ENCODE measurements around the gene GRAMD1A. TPM values are rescaled to one million over a fixed set of nuclear protein-coding genes. Genes with fewer than 3 reads are reported as not detected.
A peak's percentile ranks its signal among the peaks of the same experiment; 100 is the strongest.

The GRAMD1A gene
- total RNA-seq, 3 donors from 2014 or later (not counting 1 experiment from before 2014, with no cell fraction given) = 57.6 to 80.3 (median 66.6) TPM

GRCh38 chr19:35023428-35023827, 23.3 kb downstream of the GRAMD1A start:
- 88% methylated on average over 19 of the region's 19 CpGs for WGBS (ENCODE audit: insufficient coverage)
- Histone ChIP-seq H3K9me3 (ENCODE audit: control insufficient read depth, insufficient read depth, low read length) (no peaks in the 10 kb centered on the region), H3K36me3 (ENCODE audit: control insufficient read depth, insufficient read depth, low read length) (peaks cover 66% of the 10 kb centered on the region), H3K27ac (ENCODE audit: low read length) (no peak overlapping the region), H3K4me1 (ENCODE audit: control insufficient read depth, insufficient read depth, low read length) (no peaks in the 10 kb centered on the region), H3K27me3 (ENCODE audit: control insufficient read depth, insufficient read depth, low read length) (no peaks in the 10 kb centered on the region), H3K4me3 (ENCODE audit: low read length) (no peak overlapping the region)
- H3K9me3 Mint-ChIP-seq = no peaks in the 10 kb centered on the region
- H3K4me1 Mint-ChIP-seq = peaks cover 10 to 25% of the 10 kb centered on the region in 2 donors
- no peak overlapping the region for H3K4me3 Mint-ChIP-seq
- no peak for TF ChIP-seq CTCF (IDR thresholded peaks at IDR 0.05)
- no peaks in the 10 kb centered on the region for H3K27me3 Mint-ChIP-seq (ENCODE audit: low read depth in 2 of 2)
- no peak for DNase-seq
- peaks cover 6% of the 10 kb centered on the region for H3K36me3 Mint-ChIP-seq
- H3K27ac Mint-ChIP-seq = no peak overlapping the region
- intact Hi-C loops (cut with micrococcal nuclease) = no loop called here
- ATAC-seq = no peak

- intact Hi-C loops (cut with micrococcal nuclease) = no loop called here
- H3K27ac Mint-ChIP-seq = peak overlapping the region in 1 of 2 donors; percentile 35
- H3K4me1 Mint-ChIP-seq = peaks cover 11 to 23% of the 10 kb centered on the region in 2 donors
- DNase-seq (no peak), ATAC-seq (no peak)
- Histone ChIP-seq H3K27ac (ENCODE audit: low read length) (no peak overlapping the region), H3K36me3 (ENCODE audit: control insufficient read depth, insufficient read depth, low read length) (peaks cover 60% of the 10 kb centered on the region), H3K9me3 (ENCODE audit: control insufficient read depth, insufficient read depth, low read length) (no peaks in the 10 kb centered on the region), H3K27me3 (ENCODE audit: control insufficient read depth, insufficient read depth, low read length) (no peaks in the 10 kb centered on the region), H3K4me3 (ENCODE audit: low read length) (no peak overlapping the region), H3K4me1 (ENCODE audit: control insufficient read depth, insufficient read depth, low read length) (no peaks in the 10 kb centered on the region)
- no peaks in the 10 kb centered on the region for H3K9me3 Mint-ChIP-seq
- no peak overlapping the region for H3K4me3 Mint-ChIP-seq
- WGBS (ENCODE audit: insufficient coverage) = 96% methylated on average over 6 of the region's 6 CpGs
- H3K27me3 Mint-ChIP-seq (ENCODE audit: low read depth in 2 of 2) = no peaks in the 10 kb centered on the region
- H3K36me3 Mint-ChIP-seq = peaks cover 6% of the 10 kb centered on the region
- TF ChIP-seq CTCF (IDR thresholded peaks at IDR 0.05) = no peak
These were observed 24.0 kb downstream of the GRAMD1A start for GRCh38 chr19:35024095-35024494.

GRCh38 chr19:35025969-35026368, 25.8 kb downstream of the GRAMD1A start:
- Histone ChIP-seq H3K4me1 (ENCODE audit: control insufficient read depth, insufficient read depth, low read length) (peaks cover 10% of the 10 kb centered on the region), H3K27ac (ENCODE audit: low read length) (no peak overlapping the region), H3K4me3 (ENCODE audit: low read length) (no peak overlapping the region), H3K36me3 (ENCODE audit: control insufficient read depth, insufficient read depth, low read length) (peaks cover 46% of the 10 kb centered on the region), H3K27me3 (ENCODE audit: control insufficient read depth, insufficient read depth, low read length) (peaks cover 5% of the 10 kb centered on the region), H3K9me3 (ENCODE audit: control insufficient read depth, insufficient read depth, low read length) (no peaks in the 10 kb centered on the region)
- H3K4me3 Mint-ChIP-seq = no peak overlapping the region
- H3K27me3 Mint-ChIP-seq (ENCODE audit: low read depth in 2 of 2) = peaks cover under 1 to 3% of the 10 kb centered on the region in 2 donors
- H3K4me1 Mint-ChIP-seq = peaks cover 11 to 19% of the 10 kb centered on the region in 2 donors
- TF ChIP-seq CTCF (IDR thresholded peaks at IDR 0.05) = no peak
- ATAC-seq = no peak
- no peak overlapping the region for H3K27ac Mint-ChIP-seq
- no peaks in the 10 kb centered on the region for H3K36me3 Mint-ChIP-seq
- DNase-seq = no peak
- WGBS (ENCODE audit: insufficient coverage) = 98% methylated on average over 21 of the region's 21 CpGs
- no peaks in the 10 kb centered on the region for H3K9me3 Mint-ChIP-seq
- intact Hi-C loops (cut with micrococcal nuclease) = no loop called here

GRCh38 chr19:35026418-35026817, 26.3 kb downstream of the GRAMD1A start:
- TF ChIP-seq CTCF (IDR thresholded peaks at IDR 0.05) = no peak
- no peak overlapping the region for H3K4me3 ChIP-seq (ENCODE audit: low read length)
- H3K27me3 Mint-ChIP-seq (ENCODE audit: low read depth in 2 of 2) = peaks cover 5 to 8% of the 10 kb centered on the region in 2 donors
- H3K4me3 Mint-ChIP-seq = no peak overlapping the region
- H3K9me3 ChIP-seq (ENCODE audit: control insufficient read depth, insufficient read depth, low read length) = no peaks in the 10 kb centered on the region
- 91% methylated on average over 6 of the region's 6 CpGs for whole genome bisulfite sequencing (ENCODE audit: insufficient coverage)
- H3K4me1 Mint-ChIP-seq = peaks cover 11 to 22% of the 10 kb centered on the region in 2 donors
- H3K36me3 Mint-ChIP-seq = no peaks in the 10 kb centered on the region
- ATAC-seq (no peak), DNase-seq (no peak)
- peaks cover 42% of the 10 kb centered on the region for H3K36me3 ChIP-seq (ENCODE audit: control insufficient read depth, insufficient read depth, low read length)
- H3K27ac ChIP-seq (ENCODE audit: low read length) = no peak overlapping the region
- peaks cover 7% of the 10 kb centered on the region for H3K27me3 ChIP-seq (ENCODE audit: control insufficient read depth, insufficient read depth, low read length)
- intact Hi-C loops (cut with micrococcal nuclease) = no loop called here
- no peak overlapping the region for H3K27ac Mint-ChIP-seq
- H3K4me1 ChIP-seq (ENCODE audit: control insufficient read depth, insufficient read depth, low read length) = peaks cover 14% of the 10 kb centered on the region
- H3K9me3 Mint-ChIP-seq = no peaks in the 10 kb centered on the region
